HG02623 (cell line): Measurements from ENCODE around the gene ERGIC3.

Experiments used
- ATAC-seq: cut with Tn5 transposase; IDR thresholded peaks from one replicate; pipeline ENCODE4 v1.9.1; 2021; ENCODE audit warnings: moderate library complexity; ENCODE audit not compliant: unreplicated experiment

Gene ERGIC3

GRCh38 chr20:35595901-35596300 is 54.0 kb downstream of the ERGIC3 start:
- ATAC-seq: no peak

- ATAC-seq: no peak
These were observed 55.3 kb downstream of the ERGIC3 start for GRCh38 chr20:35597186-35597585.

GRCh38 chr20:35598476-35598875 is 56.6 kb downstream of the ERGIC3 start:
- no peak for ATAC-seq

- ATAC-seq: no peak
These were observed 57.3 kb downstream of the ERGIC3 start for GRCh38 chr20:35598899-35599775.

GRCh38 chr20:35599776-35600120 is 57.9 kb downstream of the ERGIC3 start:
- no peak for ATAC-seq

GRCh38 chr20:35600176-35600992 is 58.5 kb downstream of the ERGIC3 start:
- ATAC-seq: no peak

GRCh38 chr20:35600993-35601973 is 59.4 kb downstream of the ERGIC3 start:
- no peak for ATAC-seq

- ATAC-seq: no peak
These were observed 60.1 kb downstream of the ERGIC3 start for GRCh38 chr20:35601990-35602389.

GRCh38 chr20:35602851-35603495 is 61.1 kb downstream of the ERGIC3 start:
- no peak for ATAC-seq

GRCh38 chr20:35603695-35604448 is 62.0 kb downstream of the ERGIC3 start:
- no peak for ATAC-seq

GRCh38 chr20:35604449-35604747 is 62.5 kb downstream of the ERGIC3 start:
- no peak for ATAC-seq

GRCh38 chr20:35606127-35606526 is 64.2 kb downstream of the ERGIC3 start:
- no peak for ATAC-seq
